ENCODE results near the gene SHISAL2A. TPM values are rescaled to one million over a fixed set of nuclear protein-coding genes. Genes with fewer than 3 reads are reported as not detected.

The SHISAL2A gene
- total and polyA plus RNA-seq, 7 donors, result 0.13 to 1.6 (median 0.28) TPM

GRCh38 chr1:52636721-52637695, 4.0 kb downstream of the SHISAL2A start:
- 53 to 63% (median 59%) methylated on average over 11 of the region's 11 CpGs for WGBS, 3 donors
- ATAC-seq, result peak in 2 of 4 donors; percentile 12 to 65
- intact Hi-C loops (cut with DNase I), result no loop called here
- no peaks in the 10 kb centered on the region for H3K36me3 ChIP-seq (ENCODE audit: insufficient read depth in 1 of 2, low read depth in 1 of 2)
- H3K4me1 ChIP-seq, result peaks cover 8% of the 10 kb centered on the region
- DNase-seq, result no peak
- no peak overlapping the region for H3K4me3 ChIP-seq
- no peaks in the 10 kb centered on the region for H3K27me3 ChIP-seq (ENCODE audit: insufficient read depth in 3 of 3, low read length in 2 of 3)
- H3K27ac ChIP-seq, result peak overlapping the region; percentile 50
- TF ChIP-seq, protein P1, sequence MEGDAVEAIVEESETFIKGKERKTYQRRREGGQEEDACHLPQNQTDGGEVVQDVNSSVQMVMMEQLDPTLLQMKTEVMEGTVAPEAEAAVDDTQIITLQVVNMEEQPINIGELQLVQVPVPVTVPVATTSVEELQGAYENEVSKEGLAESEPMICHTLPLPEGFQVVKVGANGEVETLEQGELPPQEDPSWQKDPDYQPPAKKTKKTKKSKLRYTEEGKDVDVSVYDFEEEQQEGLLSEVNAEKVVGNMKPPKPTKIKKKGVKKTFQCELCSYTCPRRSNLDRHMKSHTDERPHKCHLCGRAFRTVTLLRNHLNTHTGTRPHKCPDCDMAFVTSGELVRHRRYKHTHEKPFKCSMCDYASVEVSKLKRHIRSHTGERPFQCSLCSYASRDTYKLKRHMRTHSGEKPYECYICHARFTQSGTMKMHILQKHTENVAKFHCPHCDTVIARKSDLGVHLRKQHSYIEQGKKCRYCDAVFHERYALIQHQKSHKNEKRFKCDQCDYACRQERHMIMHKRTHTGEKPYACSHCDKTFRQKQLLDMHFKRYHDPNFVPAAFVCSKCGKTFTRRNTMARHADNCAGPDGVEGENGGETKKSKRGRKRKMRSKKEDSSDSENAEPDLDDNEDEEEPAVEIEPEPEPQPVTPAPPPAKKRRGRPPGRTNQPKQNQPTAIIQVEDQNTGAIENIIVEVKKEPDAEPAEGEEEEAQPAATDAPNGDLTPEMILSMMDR (IDR thresholded peaks at IDR 0.05), result no peak
- no peaks in the 10 kb centered on the region for H3K9me3 ChIP-seq

DNA sequence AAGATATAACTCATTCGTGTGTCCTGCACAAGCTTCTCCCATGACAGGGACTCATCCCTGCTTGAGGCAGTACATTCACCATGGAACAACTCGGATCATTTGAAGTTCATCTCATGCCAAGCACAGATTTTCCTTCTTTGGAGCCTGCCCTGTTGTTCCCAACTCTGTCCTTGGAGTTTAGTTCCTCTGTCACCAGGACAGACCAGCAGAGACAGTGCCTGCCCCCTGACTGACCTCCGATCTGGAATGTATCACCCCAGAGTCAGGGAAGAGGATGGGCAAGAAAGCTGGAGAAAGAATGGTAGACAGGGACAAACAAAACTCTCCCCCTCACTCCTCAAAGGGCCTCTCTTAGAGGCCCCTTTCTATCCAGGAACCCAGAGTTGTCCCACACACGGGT, 5.0 kb downstream of the SHISAL2A start:
- H3K4me1 ChIP-seq, result peaks cover 8% of the 10 kb centered on the region
- H3K27me3 ChIP-seq (ENCODE audit: insufficient read depth in 3 of 3, low read length in 2 of 3), result no peaks in the 10 kb centered on the region
- ATAC-seq (no peak), DNase-seq (no peak)
- intact Hi-C loops (cut with DNase I), result no loop called here
- no peak overlapping the region for H3K27ac ChIP-seq
- H3K9me3 ChIP-seq, result no peaks in the 10 kb centered on the region
- no peak overlapping the region for H3K4me3 ChIP-seq
- no peaks in the 10 kb centered on the region for H3K36me3 ChIP-seq (ENCODE audit: insufficient read depth in 1 of 2, low read depth in 1 of 2)
- TF ChIP-seq, protein P1 (IDR thresholded peaks at IDR 0.05), result no peak
- WGBS, 3 donors, result 70 to 77% (median 75%) methylated on average over 4 of the region's 4 CpGs

- Histone ChIP-seq H3K27me3 (ENCODE audit: insufficient read depth in 3 of 3, low read length in 2 of 3) (no peaks in the 10 kb centered on the region), H3K36me3 (ENCODE audit: insufficient read depth in 1 of 2, low read depth in 1 of 2) (no peaks in the 10 kb centered on the region), H3K4me3 (no peak overlapping the region), H3K27ac (no peak overlapping the region), H3K4me1 (peaks cover 8% of the 10 kb centered on the region), H3K9me3 (no peaks in the 10 kb centered on the region)
- TF ChIP-seq, protein P1 (IDR thresholded peaks at IDR 0.05), result no peak
- DNase-seq (no peak), ATAC-seq (no peak)
- intact Hi-C loops (cut with DNase I), result no loop called here
- WGBS, 3 donors, result 84 to 86% (median 84%) methylated on average over 6 of the region's 6 CpGs
Observed at GRCh38 chr1:52640697-52641096, 7.7 kb downstream of the SHISAL2A start.

GRCh38 chr1:52641307-52641706, 8.3 kb downstream of the SHISAL2A start:
- ATAC-seq, result no peak
- Histone ChIP-seq H3K4me1 (peaks cover 8% of the 10 kb centered on the region), H3K9me3 (no peaks in the 10 kb centered on the region), H3K27ac (no peak overlapping the region), H3K36me3 (ENCODE audit: insufficient read depth in 1 of 2, low read depth in 1 of 2) (no peaks in the 10 kb centered on the region), H3K27me3 (ENCODE audit: insufficient read depth in 3 of 3, low read length in 2 of 3) (no peaks in the 10 kb centered on the region), H3K4me3 (no peak overlapping the region)
- WGBS, 3 donors, result 86 to 89% (median 87%) methylated on average over 4 of the region's 4 CpGs
- TF ChIP-seq, protein P1 (IDR thresholded peaks at IDR 0.05), result no peak
- no peak for DNase-seq
- intact Hi-C loops (cut with DNase I), result no loop called here

Measured in psoas muscle (tissue), 8 donors.